SK-MEL-5 (cell line): ENCODE data around the gene MANBA. TPM values are rescaled to one million over a fixed set of nuclear protein-coding genes. Genes with fewer than 3 reads are reported as not detected.

Experiments
- DNase-seq: peaks from one replicate; pipeline ENCODE4 v3.0.0-alpha.2; 2016; ENCODE audit warnings: low read depth, low spot score
- in situ Hi-C: cut with HindIII; loops from 2 replicates; pipeline ENCODE4 v1.10.0; 2016; ENCODE audit warnings: low sequenced_read_pairs, high pct_unique_total_duplicates, low pct_unique_long_range_greater_than_20kb
- polyA plus RNA-seq, 2 experiments: library from polyadenylated mRNA; depleted of rRNA; stranded (reverse); fragments of >200 nt; gene quantifications; 2 replicates each; pipeline ENCODE4 v1.2.3, GENCODE V29; 2015
- total RNA-seq: library from RNA; depleted of rRNA; stranded (reverse); fragments of >200 nt; shearing (Covaris generic); gene quantifications from 2 replicates; pipeline ENCODE4 v1.2.3, GENCODE V29; 2014; rRNA removed

The MANBA gene
- total RNA-seq = 30.6 and 41.7 TPM in 2 replicates
- 30.1 and 36.2 TPM in 2 replicates for polyA plus RNA-seq (2015; cell fraction: cytosol; rRNA removed)
- polyA plus RNA-seq (2015; cell fraction: nucleus; rRNA removed) = 36.1 and 38.6 TPM in 2 replicates

GRCh38 chr4:102760645-102761295, at the start of gene MANBA:
Gene MANBA (minus strand): TSS chr4:102760968. CDS start chr4:102760894, 74 bp downstream.
- DNase-seq = peak; percentile 70
- in situ Hi-C loops = no loop called here

- in situ Hi-C loops = no loop called here
Measured at GRCh38 chr4:102809691-102810090, 48.9 kb upstream of the MANBA start.

GRCh38 chr4:102809190-102809589, 48.4 kb upstream of the MANBA start:
- in situ Hi-C loops = no loop called here

More at GRCh38 chr4:102809691-102810090, 48.9 kb upstream of the MANBA start:
- no peak for DNase-seq

DNA sequence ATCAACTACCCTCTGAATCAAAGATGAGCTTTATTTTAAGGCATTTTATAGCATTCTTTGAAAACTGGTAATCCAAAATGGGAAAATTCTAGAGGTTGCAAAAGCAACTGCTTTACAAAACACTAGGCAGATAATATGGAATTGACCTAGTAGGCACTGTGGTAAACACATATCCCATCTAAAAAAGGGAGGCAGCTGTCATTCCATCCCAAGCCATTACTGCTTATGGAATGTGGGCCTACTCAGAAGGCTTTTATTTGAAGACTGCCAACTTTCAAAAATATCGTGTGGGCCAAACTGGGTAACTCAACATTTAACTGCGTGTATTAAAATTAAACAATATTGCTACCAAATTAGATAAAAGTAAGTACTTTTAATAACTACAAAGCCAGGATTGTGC, 47.2 kb upstream of the MANBA start:
- in situ Hi-C loops = no loop called here
- no peak for DNase-seq

More at GRCh38 chr4:102809190-102809589, 48.4 kb upstream of the MANBA start:
- no peak for DNase-seq

DNA sequence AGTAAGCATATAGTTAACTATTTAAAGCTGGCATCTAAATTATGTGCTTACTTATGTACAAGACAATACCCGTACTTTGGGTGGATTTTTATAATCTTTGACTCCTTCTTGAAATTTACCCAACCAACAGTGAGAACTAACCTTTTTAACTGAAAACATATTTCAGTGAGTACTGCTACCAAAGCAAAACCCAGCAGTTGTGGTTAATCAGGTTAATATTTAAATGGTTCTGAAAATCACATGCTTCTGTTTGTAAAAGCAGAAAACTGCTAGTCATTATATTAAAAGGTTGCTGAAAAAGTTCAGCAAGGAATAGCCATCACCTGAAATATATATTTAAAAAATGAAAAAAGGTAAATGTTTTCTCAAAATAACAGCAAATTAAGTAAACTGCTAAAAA, 46.6 kb upstream of the MANBA start:
- DNase-seq = no peak
- in situ Hi-C loops = no loop called here

- in situ Hi-C loops = no loop called here
- DNase-seq = no peak
Measured at GRCh38 chr4:102799816-102800215, 39.0 kb upstream of the MANBA start.

- DNase-seq = no peak
- in situ Hi-C loops = no loop called here
Measured at GRCh38 chr4:102794999-102795398, 34.2 kb upstream of the MANBA start.

DNA sequence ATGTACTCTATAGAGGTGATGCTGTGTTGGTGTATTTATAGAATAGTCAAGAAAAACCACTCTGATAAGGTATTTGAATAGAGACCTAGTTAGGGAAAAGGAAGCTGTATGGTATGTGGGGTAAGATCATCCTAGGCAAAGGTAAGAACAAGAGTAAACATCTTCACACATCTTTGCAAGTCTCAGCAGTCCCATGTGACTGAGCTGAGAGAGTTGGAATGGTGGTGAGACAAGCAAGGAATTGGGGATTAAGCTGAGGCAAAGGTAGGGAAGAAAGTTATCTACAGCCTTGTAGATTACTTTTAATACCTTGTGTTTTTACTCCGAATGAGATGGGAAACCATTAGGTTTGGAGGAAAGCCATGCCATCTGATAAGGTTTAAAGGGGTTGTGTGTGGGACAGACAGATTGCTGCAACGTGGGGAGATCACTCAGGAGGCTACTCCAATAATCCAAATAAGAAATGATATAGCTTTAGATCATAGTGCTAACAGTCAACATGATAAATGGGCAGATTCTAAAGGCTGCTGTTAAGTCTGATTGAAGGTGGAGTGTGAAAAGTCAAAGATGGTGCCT, 31.7 kb upstream of the MANBA start:
- in situ Hi-C loops = no loop called here
- DNase-seq = no peak

- DNase-seq = no peak
- in situ Hi-C loops = no loop called here
Measured at GRCh38 chr4:102791318-102791835, 30.6 kb upstream of the MANBA start.

DNA sequence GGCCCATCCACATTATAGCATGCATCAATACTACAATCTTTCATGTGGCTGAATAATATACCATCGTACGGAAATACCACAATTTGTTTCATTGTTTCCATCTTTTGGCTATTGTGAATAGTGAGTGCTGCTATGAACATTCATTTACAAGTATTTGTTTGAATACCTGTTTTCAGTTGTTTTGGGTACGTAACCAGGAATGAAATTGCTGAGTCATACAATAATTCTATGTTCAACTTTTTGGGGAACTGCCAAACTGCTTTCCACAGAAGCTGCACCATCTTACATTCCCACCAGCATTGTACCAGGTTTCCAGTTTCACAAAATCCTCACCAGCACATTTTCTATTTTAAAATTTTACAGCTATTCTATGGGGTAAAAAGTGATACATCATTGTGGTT, 28.5 kb upstream of the MANBA start:
- no peak for DNase-seq
- in situ Hi-C loops = no loop called here

- DNase-seq = no peak
- in situ Hi-C loops = no loop called here
Measured at GRCh38 chr4:102787944-102788343, 27.2 kb upstream of the MANBA start.

DNA sequence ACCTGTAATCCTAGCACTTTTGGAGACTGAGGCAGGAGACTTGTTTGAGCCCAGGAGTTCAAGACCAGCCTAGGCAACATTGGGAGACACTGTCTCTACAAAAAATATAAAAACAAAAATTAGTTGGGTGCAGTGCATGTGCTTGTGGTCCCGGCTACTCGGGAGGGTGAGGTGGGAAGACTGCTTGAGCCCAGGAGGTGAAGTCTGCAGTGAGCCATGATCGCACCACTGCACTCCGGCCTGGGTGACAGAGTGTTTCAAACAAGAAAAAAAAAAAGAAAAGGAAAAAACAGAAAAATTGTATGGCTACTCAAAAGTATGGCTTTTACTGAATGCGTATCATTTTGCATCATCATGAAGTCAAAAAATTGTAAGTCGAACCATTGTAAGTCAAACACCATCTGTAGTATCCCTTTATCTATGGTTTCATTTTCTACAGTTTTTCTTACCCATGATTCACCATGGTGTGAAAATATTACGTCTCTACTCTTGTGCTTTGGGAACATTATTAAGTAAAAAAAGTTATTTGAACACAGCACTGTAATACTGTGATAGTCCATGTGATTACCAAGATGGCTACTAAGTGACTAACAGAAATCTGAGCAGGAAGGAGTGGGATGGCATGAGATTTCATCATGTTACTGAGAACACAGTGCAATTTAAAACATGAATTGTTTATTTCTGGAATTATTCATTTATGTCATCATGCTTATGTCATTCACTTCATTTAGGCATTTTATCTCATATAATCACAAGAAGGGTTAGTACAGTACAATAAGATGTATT, 26.5 kb upstream of the MANBA start:
- in situ Hi-C loops = no loop called here
- no peak for DNase-seq

DNA sequence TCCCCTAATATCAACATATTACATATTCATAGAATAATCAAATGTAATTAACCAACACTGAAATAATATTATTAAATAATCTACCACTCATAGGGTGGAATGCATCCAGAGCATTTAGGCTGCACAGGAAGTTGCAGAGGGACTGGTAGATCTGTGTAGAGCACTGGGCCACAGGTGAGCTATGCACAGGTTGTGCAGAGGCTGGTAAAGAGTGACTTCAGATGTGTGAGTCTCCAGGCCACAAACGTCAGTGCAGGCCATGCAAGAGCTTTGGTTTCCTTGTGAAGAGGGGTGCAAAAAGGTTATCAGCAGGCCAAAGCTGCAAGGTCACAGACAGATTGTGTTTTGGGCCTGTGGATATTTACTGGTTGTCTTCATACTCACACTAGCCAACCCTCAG, 25.5 kb upstream of the MANBA start:
- in situ Hi-C loops = no loop called here
- DNase-seq = no peak

DNA sequence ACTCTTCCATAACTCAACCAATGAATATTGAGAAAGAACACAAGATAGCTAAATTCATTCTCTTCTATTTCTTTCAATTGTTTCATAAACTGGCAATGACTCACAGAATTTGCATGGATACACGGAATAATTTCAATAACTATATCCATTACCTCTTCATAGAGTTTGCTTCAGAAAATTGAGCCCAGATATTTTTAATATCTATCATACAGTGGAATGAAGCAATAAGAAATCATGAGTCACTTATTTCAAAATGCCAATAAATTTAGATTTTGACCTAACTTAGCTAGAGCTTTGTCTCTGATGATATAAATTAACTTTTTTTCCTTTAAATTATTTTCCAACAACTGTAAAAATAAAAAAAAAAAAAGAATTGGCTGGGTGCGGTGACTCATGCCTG, 22.2 kb upstream of the MANBA start:
- DNase-seq = no peak
- in situ Hi-C loops = no loop called here

GRCh38 chr4:102781570-102781969, 20.8 kb upstream of the MANBA start:
- DNase-seq = no peak
- in situ Hi-C loops = no loop called here

GRCh38 chr4:102780476-102781144, 19.8 kb upstream of the MANBA start:
- DNase-seq = no peak
- in situ Hi-C loops = no loop called here

GRCh38 chr4:102779204-102779603, 18.4 kb upstream of the MANBA start:
- in situ Hi-C loops = no loop called here
- no peak for DNase-seq

GRCh38 chr4:102778720-102779119, 18.0 kb upstream of the MANBA start:
- no peak for DNase-seq
- in situ Hi-C loops = no loop called here
